ENCODE data around the gene IQSEC1. TPM values are rescaled to one million over a fixed set of nuclear protein-coding genes. Genes with fewer than 3 reads are reported as not detected.

Gene IQSEC1
- total RNA-seq (ENCODE audit: unreplicated experiment), result 211 TPM
- long read RNA-seq, partial matches to known transcripts, result 0 of 17 reads
- long read RNA-seq, other reads (novel, unspliced or antisense), result 17 of 17 reads

GRCh38 chr3:13073326-13074005 is at the start of gene IQSEC1:
IQSEC1 (minus strand) TSS chr3:13073429; CDS start chr3:13073014, 415 bp downstream.
- H3K27me3 Mint-ChIP-seq (ENCODE audit: unreplicated experiment), result peaks cover 28% of the 10 kb centered on the region
- TF ChIP-seq, protein P1, sequence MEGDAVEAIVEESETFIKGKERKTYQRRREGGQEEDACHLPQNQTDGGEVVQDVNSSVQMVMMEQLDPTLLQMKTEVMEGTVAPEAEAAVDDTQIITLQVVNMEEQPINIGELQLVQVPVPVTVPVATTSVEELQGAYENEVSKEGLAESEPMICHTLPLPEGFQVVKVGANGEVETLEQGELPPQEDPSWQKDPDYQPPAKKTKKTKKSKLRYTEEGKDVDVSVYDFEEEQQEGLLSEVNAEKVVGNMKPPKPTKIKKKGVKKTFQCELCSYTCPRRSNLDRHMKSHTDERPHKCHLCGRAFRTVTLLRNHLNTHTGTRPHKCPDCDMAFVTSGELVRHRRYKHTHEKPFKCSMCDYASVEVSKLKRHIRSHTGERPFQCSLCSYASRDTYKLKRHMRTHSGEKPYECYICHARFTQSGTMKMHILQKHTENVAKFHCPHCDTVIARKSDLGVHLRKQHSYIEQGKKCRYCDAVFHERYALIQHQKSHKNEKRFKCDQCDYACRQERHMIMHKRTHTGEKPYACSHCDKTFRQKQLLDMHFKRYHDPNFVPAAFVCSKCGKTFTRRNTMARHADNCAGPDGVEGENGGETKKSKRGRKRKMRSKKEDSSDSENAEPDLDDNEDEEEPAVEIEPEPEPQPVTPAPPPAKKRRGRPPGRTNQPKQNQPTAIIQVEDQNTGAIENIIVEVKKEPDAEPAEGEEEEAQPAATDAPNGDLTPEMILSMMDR (IDR thresholded peaks at IDR 0.05; ENCODE audit: partially characterized antibody, unreplicated experiment), result no peak
- H3K4me3 Mint-ChIP-seq (ENCODE audit: unreplicated experiment), result peak within 1 kb of the TSS; percentile 94
- H3K4me1 Mint-ChIP-seq (ENCODE audit: low read depth, unreplicated experiment), result peaks cover 15% of the 10 kb centered on the region
- H3K9me3 Mint-ChIP-seq (ENCODE audit: unreplicated experiment), result peaks cover 2% of the 10 kb centered on the region
- no peak within 1 kb of the TSS for H3K27ac Mint-ChIP-seq (ENCODE audit: unreplicated experiment)
- H3K36me3 Mint-ChIP-seq (ENCODE audit: unreplicated experiment), result no peaks in the 10 kb centered on the region
- peak; percentile 86 for DNase-seq

DNA sequence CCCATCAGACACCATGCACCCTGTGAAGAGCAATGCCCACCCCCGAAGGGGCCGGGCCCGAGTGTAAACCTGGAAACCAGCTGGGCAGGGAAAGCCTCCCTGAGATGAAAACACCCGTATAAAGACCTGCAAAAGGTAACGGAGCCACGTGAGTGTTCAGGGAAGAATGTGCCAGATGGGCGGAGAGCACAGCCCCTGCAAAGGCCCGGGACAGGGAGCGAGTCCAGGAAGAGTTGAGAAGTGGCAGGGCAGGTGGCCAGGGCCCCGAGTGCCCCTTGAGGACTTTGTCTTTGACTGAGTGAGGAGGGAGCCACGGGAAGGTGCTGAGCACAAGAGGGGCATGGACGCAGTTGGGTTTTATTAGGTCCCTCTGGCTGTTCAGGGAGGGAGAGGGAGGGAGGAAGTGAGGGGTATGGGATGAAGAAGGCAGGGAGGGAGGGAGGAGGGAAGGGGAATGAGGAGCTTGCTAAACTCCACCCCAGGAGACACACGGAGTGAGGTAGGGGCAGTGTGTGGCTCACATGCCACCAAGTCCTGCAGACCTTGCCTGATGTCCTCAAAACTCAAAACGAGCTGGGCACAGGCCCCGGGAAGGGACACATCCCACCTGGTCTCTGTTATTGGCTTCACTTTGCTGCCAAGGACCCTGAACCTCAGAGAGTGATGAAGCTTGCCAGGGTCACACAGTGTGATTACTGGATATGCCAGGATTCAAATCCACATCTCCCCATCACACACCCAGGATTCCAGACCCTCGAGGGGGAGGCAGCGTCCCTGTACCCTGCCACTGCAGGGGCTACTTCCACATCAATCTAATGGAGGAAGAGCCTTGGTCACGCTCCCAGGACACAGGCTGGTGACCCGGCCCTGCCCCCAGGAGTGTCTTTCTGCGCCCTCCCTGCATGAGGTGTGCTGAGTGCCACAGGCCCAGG is 49.1 kb upstream of the IQSEC1 start:
- Mint-ChIP-seq H3K27ac (ENCODE audit: unreplicated experiment) (no peak overlapping the region), H3K36me3 (ENCODE audit: unreplicated experiment) (no peaks in the 10 kb centered on the region), H3K4me3 (ENCODE audit: unreplicated experiment) (no peak overlapping the region), H3K4me1 (ENCODE audit: low read depth, unreplicated experiment) (no peaks in the 10 kb centered on the region), H3K9me3 (ENCODE audit: unreplicated experiment) (no peaks in the 10 kb centered on the region), H3K27me3 (ENCODE audit: unreplicated experiment) (no peaks in the 10 kb centered on the region)
- DNase-seq, result no peak
- TF ChIP-seq, protein P1 (IDR thresholded peaks at IDR 0.05; ENCODE audit: partially characterized antibody, unreplicated experiment), result no peak

- Mint-ChIP-seq H3K4me1 (ENCODE audit: low read depth, unreplicated experiment) (no peaks in the 10 kb centered on the region), H3K4me3 (ENCODE audit: unreplicated experiment) (no peak overlapping the region), H3K9me3 (ENCODE audit: unreplicated experiment) (no peaks in the 10 kb centered on the region), H3K27ac (ENCODE audit: unreplicated experiment) (no peak overlapping the region), H3K27me3 (ENCODE audit: unreplicated experiment) (no peaks in the 10 kb centered on the region), H3K36me3 (ENCODE audit: unreplicated experiment) (no peaks in the 10 kb centered on the region)
- no peak for DNase-seq
- TF ChIP-seq, protein P1 (IDR thresholded peaks at IDR 0.05; ENCODE audit: partially characterized antibody, unreplicated experiment), result no peak
Observed at GRCh38 chr3:13121553-13122001, 48.3 kb upstream of the IQSEC1 start.

- no peaks in the 10 kb centered on the region for H3K4me1 Mint-ChIP-seq (ENCODE audit: low read depth, unreplicated experiment)
- no peaks in the 10 kb centered on the region for H3K9me3 Mint-ChIP-seq (ENCODE audit: unreplicated experiment)
- H3K27me3 Mint-ChIP-seq (ENCODE audit: unreplicated experiment), result no peaks in the 10 kb centered on the region
- DNase-seq, result no peak
- H3K36me3 Mint-ChIP-seq (ENCODE audit: unreplicated experiment), result no peaks in the 10 kb centered on the region
- H3K27ac Mint-ChIP-seq (ENCODE audit: unreplicated experiment), result no peak overlapping the region
- H3K4me3 Mint-ChIP-seq (ENCODE audit: unreplicated experiment), result no peak overlapping the region
- TF ChIP-seq, protein P1 (IDR thresholded peaks at IDR 0.05; ENCODE audit: partially characterized antibody, unreplicated experiment), result no peak
Observed at GRCh38 chr3:13120928-13121552, 47.8 kb upstream of the IQSEC1 start.

Data from glutamatergic neuron (in vitro differentiated cells).